Adrenal gland (tissue), 5 donors: ENCODE data around the gene OSBPL6.

Source experiments
- CTCF ChIP-seq, 6 experiments: fragments of 450-650 bp in 4 of 6; fragments of 200-600 bp in 2 of 6; sonication (generic) in 1 of 6; IDR thresholded peaks; 1 replicate in 5 of 6; 2 replicates in 1 of 6; pipeline versions ENCODE4 v1.5.1 to v1.8.0; 2016 to 2021; ENCODE audit warnings: antibody characterized with exemption in 6 of 6, mild to moderate bottlenecking in 2 of 6, moderate library complexity in 1 of 6
- POLR2A ChIP-seq, 2 donors: fragments of 450-650 bp; IDR thresholded peaks; one replicate each; pipeline ENCODE4 v1.6.1; 2017; ENCODE audit warnings: antibody characterized with exemption in 2 of 2, mild to moderate bottlenecking in 2 of 2, moderate library complexity in 1 of 2
- donor health status: DM: no; HTN: no; CAD: no.

GRCh38 chr2:178409261-178409660, 214.9 kb downstream of the OSBPL6 start:
- no peak for TF ChIP-seq POLR2A (IDR thresholded peaks at IDR 0.05)
- TF ChIP-seq CTCF (IDR thresholded peaks at IDR 0.05): no peak
